GM13976 (cell line): ENCODE data around the gene LRRN4CL.

Experiments
- DNase-seq: peaks from one replicate; pipeline ENCODE4 v3.0.0; 2012; ENCODE audit warnings: low spot score
- CTCF ChIP-seq: IDR thresholded peaks from 2 replicates; pipeline ENCODE4 v1.5.1; 2012; ENCODE audit warnings: borderline replicate concordance, mild to moderate bottlenecking; ENCODE audit not compliant: insufficient read depth; ENCODE audit errors: extremely low read depth, missing control alignments, control extremely low read depth
- in situ Hi-C: fragments of 300-500 bp; cut with MboI; formaldehyde crosslinking; loops from one replicate; pipeline ENCODE4 v1.12.0; 2022; ENCODE audit warnings: low sequenced_read_pairs, mixed read lengths, inconsistent platforms; ENCODE audit not compliant: unreplicated experiment

LRRN4CL gene

DNA sequence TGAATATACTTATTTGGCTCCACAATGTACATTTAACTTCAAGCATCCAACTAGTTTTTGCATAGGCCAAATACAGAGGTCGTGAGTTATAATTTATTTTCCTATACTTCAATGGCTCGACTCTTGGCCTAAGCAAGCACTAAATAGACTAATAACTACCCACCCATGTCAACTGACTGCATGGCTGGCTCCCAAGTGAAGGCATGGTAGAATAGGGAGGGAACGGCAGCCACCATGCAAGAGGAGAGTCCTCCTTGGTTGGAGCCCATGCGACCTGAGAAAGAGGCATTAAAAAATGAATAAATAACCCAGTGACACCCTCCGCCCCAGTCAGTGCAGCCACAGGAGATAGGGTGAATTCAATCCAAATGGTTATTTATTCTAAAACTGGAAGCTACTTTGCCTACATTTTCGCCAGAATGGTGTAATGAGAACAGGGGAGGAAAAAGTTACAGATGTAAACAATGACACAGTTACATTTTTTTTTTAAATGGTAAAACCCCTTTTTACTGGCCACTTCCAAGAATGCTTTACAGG lies 23.0 kb upstream of the LRRN4CL start:
- TF ChIP-seq CTCF, result no peak
- no peak for DNase-seq
- in situ Hi-C loops, result no loop called here

GRCh38 chr11:62710001-62710345 lies 20.6 kb upstream of the LRRN4CL start:
- DNase-seq, result no peak
- in situ Hi-C loops, result no loop called here
- no peak for TF ChIP-seq CTCF

- peak; percentile 93 for DNase-seq
- in situ Hi-C loops, result no loop called here
- TF ChIP-seq CTCF, result no peak
Observed at GRCh38 chr11:62709247-62710000, 20.1 kb upstream of the LRRN4CL start.

GRCh38 chr11:62708793-62709192 lies 19.5 kb upstream of the LRRN4CL start:
- DNase-seq, result no peak

DNA sequence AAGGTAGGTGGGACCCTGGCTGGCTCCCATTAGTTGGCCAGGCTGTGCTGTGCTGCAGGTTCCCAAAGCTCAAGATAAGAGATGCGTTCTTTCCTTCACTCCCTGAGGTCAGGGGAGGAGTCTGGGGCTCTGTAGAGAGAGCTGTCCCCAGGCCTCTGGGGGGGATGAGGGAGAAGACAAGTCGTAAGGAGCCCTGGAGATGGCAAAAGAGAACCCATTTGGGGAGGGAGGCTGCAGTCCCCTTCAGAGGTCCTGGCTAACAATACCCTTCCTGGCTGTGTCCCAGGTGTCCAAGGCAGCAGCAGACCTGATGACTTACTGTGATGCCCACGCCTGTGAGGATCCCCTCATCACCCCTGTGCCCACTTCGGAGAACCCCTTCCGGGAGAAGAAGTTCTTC lies 19.1 kb upstream of the LRRN4CL start:
- no peak for DNase-seq
- in situ Hi-C loops, result no loop called here
- no peak for TF ChIP-seq CTCF

More at GRCh38 chr11:62708793-62709192, 19.5 kb upstream of the LRRN4CL start:
- in situ Hi-C loops, result no loop called here
- no peak for TF ChIP-seq CTCF

DNA sequence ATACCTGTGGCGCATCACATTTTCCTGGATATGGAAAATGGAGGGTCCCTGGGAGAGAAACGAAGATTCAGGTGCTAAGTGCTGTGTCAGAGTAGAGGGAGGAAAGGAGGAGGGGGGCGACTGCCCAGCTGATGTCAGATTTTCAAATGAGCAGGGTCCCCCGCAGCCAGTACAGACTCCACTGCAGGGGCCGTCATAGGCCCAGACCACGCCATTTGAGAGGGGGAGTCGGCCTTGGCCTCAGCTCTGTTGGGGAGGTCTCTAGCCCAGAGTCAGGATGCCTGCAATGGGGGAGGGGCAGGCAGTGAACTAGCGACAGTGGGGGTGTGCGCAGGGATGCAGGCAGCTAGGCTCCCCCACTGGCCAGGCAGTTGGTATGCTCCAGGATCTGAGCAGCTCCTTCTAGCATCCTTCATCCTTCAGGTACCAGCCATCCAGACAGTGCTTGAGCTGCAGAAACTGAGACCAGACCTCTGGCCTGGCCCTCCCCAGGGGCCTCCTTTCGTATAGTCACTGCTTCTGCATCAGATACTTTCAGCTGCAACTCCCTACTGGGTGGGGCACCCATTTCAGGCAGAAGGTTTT lies 18.0 kb upstream of the LRRN4CL start, which contains the start of the genes BSCL2 and GNG3:
Gene BSCL2, minus strand, starts transcription at position 148 of the 585 bp plus-strand sequence. CDS start 229 bp downstream, outside the sequence.
Gene GNG3, plus strand, starts transcription at position 400 of the 585 bp plus-strand sequence. CDS start 620 bp downstream, outside the sequence.
- no peak for TF ChIP-seq CTCF
- in situ Hi-C loops, result no loop called here
- DNase-seq, result no peak
